Skeletal muscle satellite cell (primary cell): ENCODE data around the gene NECAB3.

Experiments used
- H3K27me3 ChIP-seq: 2 replicates; pipeline ENCODE4 v1.7.0; 2013; ENCODE audit warnings: low read length; ENCODE audit not compliant: control insufficient read depth, insufficient read depth
- H3K36me3 ChIP-seq: 2 replicates; pipeline ENCODE4 v1.7.0; 2013; ENCODE audit warnings: mild to moderate bottlenecking, control low read depth, low read length; ENCODE audit not compliant: insufficient read depth
- H3K4me1 ChIP-seq: 2 replicates; pipeline ENCODE4 v1.7.0; 2013; ENCODE audit warnings: low read length; ENCODE audit not compliant: control insufficient read depth, insufficient read depth
- H3K4me2 ChIP-seq: 2 replicates; pipeline ENCODE4 v1.7.0; 2013; ENCODE audit warnings: mild to moderate bottlenecking, low read length
- H3K4me3 ChIP-seq: 2 replicates; pipeline ENCODE4 v1.7.0; 2013; ENCODE audit warnings: low read length
- H3K9ac ChIP-seq: 2 replicates; pipeline ENCODE4 v1.7.0; 2013; ENCODE audit warnings: mild to moderate bottlenecking, low read depth, low read length, moderate library complexity
- H3K9me3 ChIP-seq: replicated peaks from 2 replicates; pipeline ENCODE4 v1.7.0; 2013; ENCODE audit warnings: mild to moderate bottlenecking, control low read depth, low read length

NECAB3 gene

GRCh38 chr20:33673410-33674293 lies 576 bp downstream of the NECAB3 start:
- Histone ChIP-seq H3K4me1 (peaks cover 33% of the 10 kb centered on the region), H3K4me2 (peak overlapping the region; percentile 89), H3K36me3 (peaks cover 11% of the 10 kb centered on the region), H3K4me3 (peak overlapping the region; percentile 69), H3K9me3 (no peaks in the 10 kb centered on the region), H3K9ac (peak overlapping the region; percentile 66), H3K27me3 (no peaks in the 10 kb centered on the region)

GRCh38 chr20:33673114-33673409 lies 1.2 kb downstream of the NECAB3 start:
- H3K9ac ChIP-seq, result peak overlapping the region; percentile 66
- peak overlapping the region; percentile 89 for H3K4me2 ChIP-seq
- H3K27me3 ChIP-seq, result no peaks in the 10 kb centered on the region
- peaks cover 36% of the 10 kb centered on the region for H3K4me1 ChIP-seq
- peaks cover 13% of the 10 kb centered on the region for H3K36me3 ChIP-seq
- H3K9me3 ChIP-seq, result no peaks in the 10 kb centered on the region
- peak overlapping the region; percentile 69 for H3K4me3 ChIP-seq

GRCh38 chr20:33672426-33673113 lies 1.7 kb downstream of the NECAB3 start:
- Histone ChIP-seq H3K9me3 (no peaks in the 10 kb centered on the region), H3K27me3 (no peaks in the 10 kb centered on the region), H3K36me3 (peaks cover 13% of the 10 kb centered on the region), H3K4me3 (peak overlapping the region; percentile 69), H3K4me1 (peaks cover 41% of the 10 kb centered on the region), H3K9ac (no peak overlapping the region), H3K4me2 (peak overlapping the region; percentile 89)

- no peak overlapping the region for H3K9ac ChIP-seq
- H3K4me3 ChIP-seq, result no peak overlapping the region
- no peak overlapping the region for H3K4me2 ChIP-seq
- no peaks in the 10 kb centered on the region for H3K9me3 ChIP-seq
- H3K4me1 ChIP-seq, result peaks cover 49% of the 10 kb centered on the region
- peaks cover 13% of the 10 kb centered on the region for H3K36me3 ChIP-seq
- H3K27me3 ChIP-seq, result no peaks in the 10 kb centered on the region
These were observed 2.5 kb downstream of the NECAB3 start for GRCh38 chr20:33671573-33672288.

GRCh38 chr20:33670715-33671499 lies 3.3 kb downstream of the NECAB3 start:
- no peak overlapping the region for H3K4me3 ChIP-seq
- H3K9ac ChIP-seq, result no peak overlapping the region
- peaks cover 13% of the 10 kb centered on the region for H3K36me3 ChIP-seq
- H3K27me3 ChIP-seq, result no peaks in the 10 kb centered on the region
- H3K9me3 ChIP-seq, result no peaks in the 10 kb centered on the region
- no peak overlapping the region for H3K4me2 ChIP-seq
- H3K4me1 ChIP-seq, result peaks cover 55% of the 10 kb centered on the region

GRCh38 chr20:33669873-33670640 lies 4.2 kb downstream of the NECAB3 start:
- Histone ChIP-seq H3K36me3 (peaks cover 13% of the 10 kb centered on the region), H3K4me2 (no peak overlapping the region), H3K27me3 (no peaks in the 10 kb centered on the region), H3K4me1 (peaks cover 47% of the 10 kb centered on the region), H3K9ac (no peak overlapping the region), H3K9me3 (no peaks in the 10 kb centered on the region), H3K4me3 (no peak overlapping the region)

GRCh38 chr20:33669224-33669623 lies 5.0 kb downstream of the NECAB3 start:
- Histone ChIP-seq H3K9me3 (no peaks in the 10 kb centered on the region), H3K4me3 (no peak overlapping the region), H3K9ac (no peak overlapping the region), H3K36me3 (peaks cover 13% of the 10 kb centered on the region), H3K27me3 (no peaks in the 10 kb centered on the region), H3K4me2 (no peak overlapping the region), H3K4me1 (peaks cover 41% of the 10 kb centered on the region)

- no peaks in the 10 kb centered on the region for H3K9me3 ChIP-seq
- no peaks in the 10 kb centered on the region for H3K27me3 ChIP-seq
- H3K4me1 ChIP-seq, result peaks cover 45% of the 10 kb centered on the region
- no peak overlapping the region for H3K4me3 ChIP-seq
- H3K4me2 ChIP-seq, result peak overlapping the region; percentile 89
- H3K36me3 ChIP-seq, result peaks cover 13% of the 10 kb centered on the region
- H3K9ac ChIP-seq, result peak overlapping the region; percentile 14
These were observed 5.6 kb downstream of the NECAB3 start for GRCh38 chr20:33668466-33669155.

- Histone ChIP-seq H3K4me3 (peak overlapping the region; percentile 71), H3K4me2 (peak overlapping the region; percentile 89), H3K27me3 (no peaks in the 10 kb centered on the region), H3K36me3 (peaks cover 13% of the 10 kb centered on the region), H3K4me1 (peaks cover 43% of the 10 kb centered on the region), H3K9ac (peak overlapping the region; percentile 55), H3K9me3 (no peaks in the 10 kb centered on the region)
These were observed 6.4 kb downstream of the NECAB3 start for GRCh38 chr20:33667676-33668465.
